ENCODE results near the gene SOD1. TPM values are rescaled to one million over a fixed set of nuclear protein-coding genes. Genes with fewer than 3 reads are reported as not detected.

The SOD1 gene
- total RNA-seq, 1 donor from 2014 or later: 145 TPM

DNA sequence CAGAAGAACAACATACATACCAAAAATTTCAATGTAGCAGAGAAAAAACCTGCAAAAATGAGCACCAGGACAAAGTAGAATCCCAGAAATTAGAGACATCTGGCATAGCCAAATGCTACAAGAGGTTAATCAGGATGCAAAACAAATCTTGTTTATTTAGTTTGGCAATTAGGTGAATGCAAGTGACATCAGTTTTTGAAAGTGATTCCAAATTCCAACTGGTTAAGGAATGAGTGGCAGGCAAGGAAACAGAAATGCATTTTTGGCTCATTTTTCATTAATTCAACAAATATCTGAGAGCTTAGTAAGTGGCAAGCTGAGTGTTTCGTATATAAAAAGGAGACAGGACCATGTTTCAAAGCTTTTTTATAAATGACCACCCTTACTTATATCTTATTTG lies 51.1 kb downstream of the SOD1 start:
- Mint-ChIP-seq H3K9me3 (ENCODE audit: unreplicated experiment) (no peaks in the 10 kb centered on the region), H3K4me3 (ENCODE audit: unreplicated experiment) (no peak overlapping the region), H3K27me3 (ENCODE audit: unreplicated experiment) (no peaks in the 10 kb centered on the region), H3K36me3 (ENCODE audit: low read depth, unreplicated experiment) (no peaks in the 10 kb centered on the region), H3K27ac (ENCODE audit: unreplicated experiment) (no peak overlapping the region), H3K4me1 (ENCODE audit: unreplicated experiment) (peaks cover 22% of the 10 kb centered on the region)
- DNase-seq (ENCODE audit: low spot score): no peak
- TF ChIP-seq, protein P1, sequence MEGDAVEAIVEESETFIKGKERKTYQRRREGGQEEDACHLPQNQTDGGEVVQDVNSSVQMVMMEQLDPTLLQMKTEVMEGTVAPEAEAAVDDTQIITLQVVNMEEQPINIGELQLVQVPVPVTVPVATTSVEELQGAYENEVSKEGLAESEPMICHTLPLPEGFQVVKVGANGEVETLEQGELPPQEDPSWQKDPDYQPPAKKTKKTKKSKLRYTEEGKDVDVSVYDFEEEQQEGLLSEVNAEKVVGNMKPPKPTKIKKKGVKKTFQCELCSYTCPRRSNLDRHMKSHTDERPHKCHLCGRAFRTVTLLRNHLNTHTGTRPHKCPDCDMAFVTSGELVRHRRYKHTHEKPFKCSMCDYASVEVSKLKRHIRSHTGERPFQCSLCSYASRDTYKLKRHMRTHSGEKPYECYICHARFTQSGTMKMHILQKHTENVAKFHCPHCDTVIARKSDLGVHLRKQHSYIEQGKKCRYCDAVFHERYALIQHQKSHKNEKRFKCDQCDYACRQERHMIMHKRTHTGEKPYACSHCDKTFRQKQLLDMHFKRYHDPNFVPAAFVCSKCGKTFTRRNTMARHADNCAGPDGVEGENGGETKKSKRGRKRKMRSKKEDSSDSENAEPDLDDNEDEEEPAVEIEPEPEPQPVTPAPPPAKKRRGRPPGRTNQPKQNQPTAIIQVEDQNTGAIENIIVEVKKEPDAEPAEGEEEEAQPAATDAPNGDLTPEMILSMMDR (IDR thresholded peaks at IDR 0.05; ENCODE audit: unreplicated experiment): no peak

GRCh38 chr21:31711326-31711725 lies 51.8 kb downstream of the SOD1 start:
- DNase-seq (ENCODE audit: low spot score): no peak
- no peaks in the 10 kb centered on the region for H3K9me3 Mint-ChIP-seq (ENCODE audit: unreplicated experiment)
- H3K36me3 Mint-ChIP-seq (ENCODE audit: low read depth, unreplicated experiment): no peaks in the 10 kb centered on the region
- peaks cover 21% of the 10 kb centered on the region for H3K4me1 Mint-ChIP-seq (ENCODE audit: unreplicated experiment)
- TF ChIP-seq, protein P1 (IDR thresholded peaks at IDR 0.05; ENCODE audit: unreplicated experiment): no peak
- H3K4me3 Mint-ChIP-seq (ENCODE audit: unreplicated experiment): no peak overlapping the region
- H3K27ac Mint-ChIP-seq (ENCODE audit: unreplicated experiment): no peak overlapping the region
- H3K27me3 Mint-ChIP-seq (ENCODE audit: unreplicated experiment): no peaks in the 10 kb centered on the region

DNA sequence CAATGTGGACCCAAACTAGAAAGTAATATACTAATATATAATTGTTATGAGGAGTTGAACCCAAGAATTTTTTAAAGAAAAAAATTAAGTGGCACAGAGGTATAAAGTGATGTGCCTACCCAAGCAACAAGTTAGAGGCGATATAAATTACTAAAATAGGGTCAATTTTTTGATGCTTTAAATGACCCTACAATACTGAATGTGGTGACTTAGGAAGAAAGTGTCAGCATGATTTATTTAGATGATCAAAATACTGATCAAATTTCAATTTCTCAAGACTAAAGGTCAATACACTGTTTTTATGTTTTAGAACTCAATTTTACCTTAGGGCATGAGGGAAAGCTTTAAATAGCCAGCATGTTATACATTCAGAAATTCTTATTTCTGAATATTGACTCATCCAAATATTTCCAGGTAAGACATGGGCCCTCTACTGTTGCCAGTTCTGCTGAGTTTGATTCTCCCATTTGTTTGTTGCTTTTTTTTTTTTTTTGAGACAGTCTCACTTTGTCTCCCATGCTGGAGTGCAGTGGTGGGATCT lies 52.3 kb downstream of the SOD1 start:
- no peak for DNase-seq (ENCODE audit: low spot score)
- TF ChIP-seq, protein P1 (IDR thresholded peaks at IDR 0.05; ENCODE audit: unreplicated experiment): no peak
- Mint-ChIP-seq H3K36me3 (ENCODE audit: low read depth, unreplicated experiment) (no peaks in the 10 kb centered on the region), H3K27ac (ENCODE audit: unreplicated experiment) (no peak overlapping the region), H3K27me3 (ENCODE audit: unreplicated experiment) (no peaks in the 10 kb centered on the region), H3K4me1 (ENCODE audit: unreplicated experiment) (peaks cover 21% of the 10 kb centered on the region), H3K9me3 (ENCODE audit: unreplicated experiment) (no peaks in the 10 kb centered on the region), H3K4me3 (ENCODE audit: unreplicated experiment) (no peak overlapping the region)

DNA sequence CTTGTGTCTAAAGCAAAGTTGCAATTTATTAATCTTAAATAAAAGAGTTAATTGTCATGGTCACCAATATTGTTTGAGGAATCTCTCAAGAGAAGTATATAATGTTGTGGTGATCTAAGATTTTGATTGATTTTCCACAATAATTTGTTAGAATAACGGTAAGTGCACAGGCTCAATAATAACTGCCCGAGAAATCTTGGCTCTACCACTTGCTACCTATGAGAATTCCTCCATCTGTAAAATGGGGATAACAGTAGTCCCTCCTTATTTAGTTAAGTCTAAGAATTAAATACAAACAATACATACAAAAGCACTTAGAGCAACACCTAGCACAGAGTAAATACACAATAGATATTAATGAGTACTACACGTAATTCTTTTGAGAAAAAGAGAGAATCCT lies 53.6 kb downstream of the SOD1 start:
- no peaks in the 10 kb centered on the region for H3K9me3 Mint-ChIP-seq (ENCODE audit: unreplicated experiment)
- peaks cover 21% of the 10 kb centered on the region for H3K4me1 Mint-ChIP-seq (ENCODE audit: unreplicated experiment)
- DNase-seq (ENCODE audit: low spot score): no peak
- TF ChIP-seq, protein P1 (IDR thresholded peaks at IDR 0.05; ENCODE audit: unreplicated experiment): no peak
- H3K4me3 Mint-ChIP-seq (ENCODE audit: unreplicated experiment): no peak overlapping the region
- H3K36me3 Mint-ChIP-seq (ENCODE audit: low read depth, unreplicated experiment): no peaks in the 10 kb centered on the region
- no peaks in the 10 kb centered on the region for H3K27me3 Mint-ChIP-seq (ENCODE audit: unreplicated experiment)
- peak overlapping the region; percentile 75 for H3K27ac Mint-ChIP-seq (ENCODE audit: unreplicated experiment)

DNA sequence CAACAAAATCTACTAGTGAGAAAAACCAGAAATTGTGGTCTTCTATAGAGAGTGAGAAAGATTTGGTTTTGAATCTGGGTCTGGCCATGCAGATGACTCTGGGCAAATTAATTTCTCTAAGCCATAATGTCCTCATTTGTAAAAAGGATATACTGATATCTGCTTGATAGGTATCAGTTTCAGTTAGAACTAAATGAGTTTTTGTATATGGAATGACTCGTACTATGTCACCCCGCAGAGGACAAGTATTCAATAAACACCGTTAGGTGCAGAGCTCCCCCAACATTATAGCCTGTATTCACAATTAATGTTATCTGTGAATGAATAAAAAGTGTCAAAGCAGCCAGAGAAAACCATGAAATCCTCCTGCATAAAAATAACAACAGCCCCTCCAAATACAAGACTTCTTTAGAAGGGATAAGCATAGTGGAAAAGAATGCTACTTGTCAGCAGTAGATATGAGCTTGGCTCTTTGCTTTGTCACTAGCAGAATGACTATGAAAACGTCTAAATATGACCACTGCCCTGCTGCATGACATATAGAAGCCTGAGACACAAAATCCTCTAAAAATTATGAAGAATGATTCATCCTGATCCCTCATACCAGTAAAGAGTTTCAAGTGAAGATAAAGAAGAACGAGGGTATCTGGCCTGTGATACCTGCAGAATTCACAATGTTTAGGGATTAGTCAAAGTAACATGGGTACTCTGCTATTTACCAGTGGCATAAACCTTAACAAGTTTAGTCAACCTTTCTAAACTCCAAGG lies 54.7 kb downstream of the SOD1 start:
- Mint-ChIP-seq H3K36me3 (ENCODE audit: low read depth, unreplicated experiment) (no peaks in the 10 kb centered on the region), H3K4me1 (ENCODE audit: unreplicated experiment) (peaks cover 16% of the 10 kb centered on the region), H3K4me3 (ENCODE audit: unreplicated experiment) (no peak overlapping the region), H3K27me3 (ENCODE audit: unreplicated experiment) (no peaks in the 10 kb centered on the region), H3K9me3 (ENCODE audit: unreplicated experiment) (no peaks in the 10 kb centered on the region), H3K27ac (ENCODE audit: unreplicated experiment) (peak overlapping the region; percentile 0)
- no peak for DNase-seq (ENCODE audit: low spot score)
- TF ChIP-seq, protein P1 (IDR thresholded peaks at IDR 0.05; ENCODE audit: unreplicated experiment): no peak
